GM19397 (cell line): Measurements from ENCODE around the gene PLCD3.

Source experiments
- ATAC-seq: cut with Tn5 transposase; IDR thresholded peaks from one replicate; pipeline ENCODE4 v1.9.1; 2021; ENCODE audit warnings: mild to moderate bottlenecking, moderate library complexity; ENCODE audit not compliant: unreplicated experiment

PLCD3 gene

DNA sequence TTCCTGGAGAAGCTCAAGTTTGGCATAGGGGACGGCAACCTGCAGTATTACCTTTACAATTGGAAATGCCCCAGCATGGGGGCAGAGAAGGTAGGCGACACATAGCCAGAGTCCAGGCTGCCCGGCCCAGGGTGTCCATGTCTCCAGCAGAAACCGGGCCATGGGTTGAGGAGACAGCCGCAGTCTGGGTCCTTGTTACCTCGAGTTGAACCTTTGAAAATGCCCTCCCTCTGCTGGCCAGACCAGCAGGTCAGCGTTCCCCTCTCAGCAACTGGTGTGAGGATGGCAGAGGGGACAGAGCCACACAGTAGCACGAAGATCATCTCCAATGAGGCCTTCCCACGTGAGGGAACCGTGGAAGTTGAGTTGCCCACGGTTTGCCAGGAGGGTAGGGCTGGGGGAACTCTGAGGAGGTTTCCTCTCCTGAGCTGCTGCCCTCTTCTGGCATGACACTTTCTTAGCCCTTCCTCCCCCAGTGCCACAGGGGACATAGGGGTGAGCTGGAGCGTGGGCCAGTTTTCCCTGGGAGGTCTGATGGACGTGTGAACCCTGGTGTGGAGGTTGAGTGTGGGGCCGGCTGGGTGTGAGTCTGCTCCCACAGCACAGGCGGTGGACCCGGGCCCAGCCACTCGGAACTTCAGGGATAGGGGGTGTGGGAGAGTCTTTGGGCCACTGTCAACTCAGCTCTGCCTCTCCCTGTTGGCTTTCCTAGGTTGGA lies 27.2 kb downstream of the PLCD3 start:
- ATAC-seq, result no peak

DNA sequence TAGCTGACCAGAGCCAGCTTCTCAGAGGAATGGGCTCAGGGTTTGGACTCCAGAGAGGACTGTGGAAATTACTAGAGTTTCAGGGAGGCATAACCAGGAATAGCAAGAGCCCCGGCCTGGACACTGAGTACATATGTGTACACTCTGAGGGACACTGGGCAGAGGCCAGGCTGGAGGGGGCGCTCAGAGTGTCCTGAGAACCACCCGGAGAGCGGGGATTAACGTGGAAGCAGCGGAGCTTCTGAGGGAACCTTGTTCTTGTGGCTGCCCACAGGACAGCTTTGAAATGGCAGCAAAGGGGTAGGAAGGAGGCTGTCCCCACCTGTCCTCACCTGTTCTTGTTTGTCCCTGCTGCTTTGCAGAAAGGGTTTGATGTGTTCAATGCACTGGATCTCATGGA lies 27.8 kb downstream of the PLCD3 start:
- no peak for ATAC-seq

DNA sequence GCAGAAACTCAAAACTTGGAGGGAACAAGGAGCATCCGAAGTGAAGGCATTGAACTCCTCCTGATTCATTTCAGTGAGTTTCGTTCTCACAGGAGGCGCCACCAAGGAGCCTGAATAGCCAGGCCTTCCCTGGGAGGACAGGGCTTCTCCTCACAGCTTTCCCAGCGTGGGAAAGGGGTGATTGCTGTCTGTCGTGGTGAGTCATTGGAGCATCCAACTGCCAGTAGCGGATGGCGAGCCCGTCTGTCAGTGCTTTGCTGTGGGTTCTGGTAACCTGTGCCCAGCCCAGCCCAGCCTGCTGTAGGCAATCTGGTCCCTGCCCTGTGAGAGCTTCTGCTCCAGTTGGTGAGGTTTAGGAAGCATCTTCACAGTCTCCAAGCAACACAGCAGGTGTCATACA lies 28.3 kb downstream of the PLCD3 start:
- ATAC-seq, result no peak

DNA sequence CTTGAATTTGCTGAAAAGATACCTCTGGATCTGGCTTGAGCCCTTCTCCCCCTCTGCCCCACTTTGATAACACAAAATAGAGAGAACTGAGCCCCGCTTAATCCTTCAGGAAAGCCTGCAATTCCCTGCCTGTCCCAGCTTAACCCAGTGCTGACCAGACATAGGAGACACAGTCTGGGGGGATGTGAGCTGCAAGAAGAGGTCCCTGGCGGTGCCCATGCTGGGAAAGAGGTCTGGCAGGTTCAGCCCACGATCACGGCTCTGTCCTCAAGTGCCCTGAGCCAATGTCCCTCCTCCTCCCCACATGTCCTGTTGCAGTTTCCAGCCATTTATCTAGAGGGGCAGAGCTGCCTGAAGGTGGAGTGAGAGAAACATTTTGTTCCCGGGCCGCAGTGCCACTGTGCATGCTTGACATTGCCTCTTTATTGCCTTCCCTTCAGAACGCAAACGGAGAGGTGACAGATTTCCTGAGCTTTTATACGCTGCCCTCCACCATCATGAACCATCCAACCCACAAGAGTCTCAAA lies 29.0 kb downstream of the PLCD3 start:
- ATAC-seq, result no peak

DNA sequence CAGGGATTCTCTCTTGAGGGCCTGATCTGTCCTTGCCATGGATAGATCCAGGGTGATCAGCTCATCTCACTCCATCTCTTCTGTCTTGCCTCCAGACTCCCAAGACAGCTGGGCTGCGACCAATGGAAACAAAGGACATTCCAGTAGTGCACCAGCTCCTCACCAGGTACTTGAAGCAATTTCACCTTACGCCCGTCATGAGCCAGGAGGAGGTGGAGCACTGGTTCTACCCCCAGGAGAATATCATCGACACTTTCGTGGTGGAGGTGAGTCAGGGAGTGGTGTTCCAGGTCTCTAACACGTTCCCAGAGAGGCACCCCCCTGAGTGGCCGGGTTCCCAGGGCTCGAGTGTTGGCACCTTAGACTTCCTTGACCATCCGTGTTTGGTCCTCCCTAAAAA lies 29.5 kb downstream of the PLCD3 start:
- no peak for ATAC-seq

DNA sequence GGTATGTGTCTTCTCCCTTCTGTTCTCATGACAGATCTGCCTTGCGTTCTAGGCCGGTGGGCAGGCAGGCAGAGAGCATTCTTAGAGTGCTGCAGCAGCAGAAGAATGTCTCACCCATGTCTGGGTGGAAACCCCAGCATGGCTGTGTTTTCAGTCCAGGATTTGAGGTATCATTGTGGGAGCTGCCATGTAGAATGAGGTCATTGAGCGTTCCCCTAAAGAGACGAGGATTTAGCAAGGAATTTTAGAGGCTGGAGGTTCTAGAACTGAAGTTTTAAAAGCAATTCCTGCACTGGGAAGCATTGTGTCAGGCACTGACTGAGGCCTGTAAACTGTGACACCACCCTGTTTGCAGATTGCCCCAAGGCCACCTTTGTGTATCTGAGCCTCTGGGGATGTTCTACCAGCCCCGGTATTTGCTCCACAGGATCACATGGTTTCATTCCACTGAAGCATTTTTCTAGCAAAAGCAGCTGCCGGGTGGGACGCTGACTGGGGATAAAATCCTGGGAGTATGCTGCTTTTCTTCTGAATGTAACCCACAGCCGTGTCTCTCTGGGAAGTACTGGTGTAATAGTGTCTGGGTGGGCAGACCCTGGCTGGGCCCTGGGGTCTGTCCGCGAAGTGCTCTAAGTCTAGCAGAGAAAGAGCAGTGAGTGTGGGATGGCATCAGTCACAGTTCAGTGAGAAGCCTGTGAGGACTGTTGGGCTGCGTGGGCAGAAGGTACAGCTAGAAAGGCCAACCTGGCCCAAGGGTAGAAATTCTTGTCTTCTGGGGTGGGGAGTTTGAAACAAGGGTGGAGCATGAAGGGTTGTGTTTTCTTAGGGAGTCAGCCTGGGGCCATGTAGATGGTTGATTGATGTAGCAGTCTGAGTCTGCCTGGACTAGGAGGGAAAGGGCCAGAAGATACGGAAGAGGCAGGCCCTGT lies 30.2 kb downstream of the PLCD3 start:
- no peak for ATAC-seq

DNA sequence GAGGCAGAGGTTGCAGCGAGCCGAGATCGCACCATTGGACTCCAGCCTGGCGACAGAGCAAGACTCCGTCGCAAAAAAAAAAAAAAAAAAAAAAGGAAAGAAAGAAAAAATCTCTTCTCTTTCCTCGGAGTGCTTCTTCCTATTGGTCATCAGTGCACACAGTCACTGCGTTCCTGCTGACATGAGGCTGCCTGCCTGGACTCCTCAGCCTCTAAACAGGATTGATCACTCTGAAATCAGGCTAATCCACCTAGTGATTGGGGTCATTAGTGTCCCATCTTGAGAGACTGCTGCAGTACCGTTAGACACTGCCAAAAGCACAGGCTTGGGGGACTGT lies 30.8 kb downstream of the PLCD3 start:
- no peak for ATAC-seq

DNA sequence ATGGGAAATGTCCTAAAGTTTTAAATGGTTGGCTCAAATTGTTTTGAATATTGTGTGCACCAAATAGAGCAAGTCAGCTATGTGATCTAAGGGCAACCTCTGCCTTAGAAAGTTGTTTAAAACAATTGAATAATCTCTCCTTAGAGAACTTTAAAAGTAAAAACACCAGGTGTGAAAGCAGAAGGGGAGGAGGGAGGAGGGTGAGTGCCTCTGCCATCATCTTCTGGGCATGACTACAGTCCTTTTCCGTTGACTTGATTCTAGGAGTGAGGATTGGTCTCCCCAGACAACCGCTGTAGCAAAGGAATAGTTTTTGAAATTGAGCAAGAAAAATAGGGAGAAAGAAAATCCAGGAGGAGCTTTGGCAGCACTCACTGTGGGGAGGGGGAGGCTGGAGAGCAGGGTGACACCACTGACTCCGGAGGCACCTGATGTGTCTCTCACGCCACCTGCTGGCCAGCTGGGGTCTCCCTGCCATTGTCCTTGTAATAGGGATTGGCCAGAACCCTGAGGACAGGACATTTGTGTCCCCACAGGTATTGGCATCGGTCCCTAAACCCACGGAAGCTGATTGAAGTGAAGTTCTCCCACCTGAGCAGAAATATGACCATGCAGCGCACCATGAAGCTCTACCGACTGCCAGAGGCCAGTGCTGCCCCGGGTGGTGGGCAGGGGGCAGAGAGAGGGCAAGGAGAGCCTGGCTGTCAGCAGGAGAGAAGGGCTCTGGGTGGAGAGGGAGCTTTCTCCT lies 33.3 kb downstream of the PLCD3 start:
- ATAC-seq, result no peak

DNA sequence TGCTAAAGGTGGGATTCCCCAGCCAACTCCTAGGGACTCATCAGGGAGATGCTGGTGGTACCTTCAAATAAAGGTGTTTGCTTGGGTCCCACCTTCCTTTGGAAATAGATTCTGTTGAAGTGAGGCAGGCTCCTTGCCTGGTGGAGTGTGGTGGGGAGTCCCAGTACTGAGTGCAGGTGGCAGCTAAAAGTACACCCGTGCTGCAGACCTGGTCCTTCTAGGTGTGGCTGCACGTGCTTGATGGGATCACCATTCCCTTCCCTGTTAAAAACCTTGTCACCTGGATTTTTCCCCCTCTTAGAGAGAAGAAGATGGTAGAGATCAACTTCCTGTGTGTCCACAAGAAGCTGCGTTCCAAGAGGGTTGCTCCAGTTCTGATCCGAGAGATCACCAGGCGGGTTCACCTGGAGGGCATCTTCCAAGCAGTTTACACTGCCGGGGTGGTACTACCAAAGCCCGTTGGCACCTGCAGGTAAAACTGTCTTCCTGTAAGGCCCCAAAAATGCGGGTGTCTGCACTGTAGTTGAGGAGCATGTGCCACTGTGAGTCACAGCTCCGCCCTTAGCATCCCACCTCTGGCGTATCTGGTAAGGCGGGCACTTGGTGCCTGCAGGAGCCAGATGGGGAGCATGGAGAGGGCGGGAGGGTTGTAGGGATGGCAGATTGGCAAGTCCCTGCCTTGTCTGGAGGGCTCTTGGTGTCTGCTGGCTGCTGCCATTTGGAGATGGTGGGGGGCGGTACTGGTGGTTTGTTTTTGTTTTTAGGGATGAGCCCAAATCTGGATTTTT lies 34.0 kb downstream of the PLCD3 start:
- ATAC-seq, result no peak

DNA sequence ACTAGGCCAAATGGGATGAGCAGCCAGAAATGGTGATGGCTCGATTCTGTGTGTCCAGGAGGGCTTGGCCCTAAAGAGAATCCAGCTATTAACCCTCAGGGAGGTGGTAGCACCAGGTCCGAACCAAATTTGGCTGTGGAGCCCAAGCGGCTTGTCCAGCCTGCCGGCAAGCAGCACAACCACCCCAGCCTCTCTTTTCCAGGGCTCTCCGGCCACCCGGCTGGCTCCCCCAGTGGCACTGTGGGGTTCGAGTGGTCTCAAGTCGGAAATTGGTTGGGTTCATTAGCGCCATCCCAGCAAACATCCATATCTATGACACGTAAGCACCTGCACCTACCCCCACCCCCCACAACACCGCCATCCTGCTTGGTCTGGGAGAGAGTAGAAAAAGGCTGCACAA lies 35.4 kb downstream of the PLCD3 start:
- ATAC-seq, result no peak

DNA sequence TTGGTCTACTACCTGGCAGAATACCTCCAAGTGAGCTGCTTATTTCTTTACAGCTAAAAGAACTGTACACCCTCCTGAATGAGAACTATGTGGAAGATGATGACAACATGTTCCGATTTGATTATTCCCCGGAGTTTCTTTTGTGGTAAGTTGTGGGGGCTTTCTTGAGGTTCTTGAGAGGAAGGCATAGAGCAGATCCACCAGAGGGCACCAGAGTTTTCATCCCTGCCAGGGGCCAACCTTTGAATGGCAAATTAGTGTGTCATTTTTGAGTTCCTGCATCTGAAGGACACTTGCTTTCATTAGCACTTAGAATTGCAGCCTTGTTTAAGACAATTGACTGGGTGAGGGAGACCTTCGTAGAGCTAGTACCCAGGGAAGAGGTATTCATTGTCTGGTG lies 36.2 kb downstream of the PLCD3 start:
- no peak for ATAC-seq

DNA sequence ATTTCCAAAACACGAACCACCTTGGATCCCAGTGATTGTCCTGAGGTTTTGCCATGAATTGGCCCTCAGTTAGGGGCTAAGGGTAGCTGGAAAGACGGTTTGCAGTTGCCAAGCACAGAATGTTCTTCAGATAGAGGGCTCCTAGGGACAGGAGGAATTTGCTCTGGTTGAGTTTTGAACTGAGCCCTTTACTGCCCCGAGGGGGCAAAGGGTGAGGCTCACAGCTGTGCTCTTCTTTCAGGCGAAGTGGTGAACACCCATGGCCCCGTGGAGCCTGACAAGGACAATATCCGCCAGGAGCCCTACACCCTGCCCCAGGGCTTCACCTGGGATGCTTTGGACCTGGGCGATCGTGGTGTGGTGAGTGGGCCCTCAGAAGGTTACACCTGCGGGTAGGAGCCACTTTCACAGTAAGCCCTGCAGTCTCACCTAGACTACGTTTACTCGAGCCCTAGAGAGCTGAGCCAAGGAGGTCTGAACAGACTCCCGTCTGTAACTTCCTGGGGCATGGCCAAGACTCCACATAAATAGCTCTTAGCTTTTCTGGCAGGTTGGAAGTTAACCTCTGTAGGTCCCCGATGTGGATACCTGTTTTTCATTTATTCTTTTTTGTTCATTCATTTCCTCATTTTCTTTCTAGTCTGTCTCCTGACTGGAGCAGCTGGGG lies 38.7 kb downstream of the PLCD3 start:
- ATAC-seq, result no peak

DNA sequence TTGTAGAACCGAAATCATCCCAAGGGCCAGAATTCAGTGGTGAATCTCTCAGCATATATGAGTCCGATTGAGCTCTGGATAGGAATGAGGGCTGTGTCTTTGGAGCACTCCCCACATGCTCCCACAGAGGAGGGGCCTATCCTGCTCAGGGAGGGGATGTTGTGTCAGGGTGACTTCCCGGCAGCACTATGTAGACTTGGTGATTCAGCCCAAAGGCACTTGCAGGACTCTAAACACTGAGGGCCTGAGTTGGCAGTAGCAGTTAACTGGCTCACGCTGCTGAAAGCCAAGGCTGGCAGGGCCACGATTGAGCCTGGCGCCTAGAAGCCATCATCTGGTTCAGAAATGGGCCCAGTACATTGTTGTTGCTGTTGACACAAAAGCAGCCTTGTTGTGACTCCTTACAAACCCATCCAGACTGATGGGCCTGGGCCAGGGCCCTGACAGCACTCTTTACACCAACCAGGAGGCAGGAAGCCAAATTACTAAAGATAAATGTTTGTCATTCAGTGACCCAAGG lies 39.3 kb downstream of the PLCD3 start:
- no peak for ATAC-seq

DNA sequence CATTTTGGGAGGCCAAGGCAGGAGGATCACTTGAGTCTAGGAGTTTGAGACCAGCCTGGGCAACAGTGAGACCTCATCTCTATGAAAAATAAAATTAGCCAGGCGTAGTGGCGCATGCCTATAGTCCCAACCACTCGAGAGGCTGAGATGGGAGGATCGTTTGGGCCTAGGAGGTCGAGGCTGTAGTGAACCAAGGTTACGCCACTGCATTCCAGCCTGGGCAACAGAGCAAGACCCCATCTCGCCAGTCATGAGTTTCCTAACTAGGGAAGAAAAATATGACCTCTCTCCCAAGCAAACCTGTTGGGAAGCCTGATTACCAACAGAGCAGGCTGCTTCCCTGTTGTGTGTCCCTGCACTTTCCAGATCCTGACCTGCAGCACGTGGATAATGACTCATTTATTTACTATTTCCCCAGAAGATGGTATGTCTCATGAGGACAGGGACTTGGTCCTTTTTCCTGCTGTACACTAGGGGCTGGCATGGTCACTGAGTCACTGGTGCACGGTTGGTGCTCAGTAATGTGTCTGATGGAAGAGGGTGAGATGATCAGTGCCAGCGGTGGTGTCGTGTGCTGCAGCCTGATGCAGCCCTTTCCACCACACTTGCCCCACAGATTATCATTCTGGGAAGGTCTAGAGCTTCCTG lies 40.4 kb downstream of the PLCD3 start:
- ATAC-seq, result no peak

DNA sequence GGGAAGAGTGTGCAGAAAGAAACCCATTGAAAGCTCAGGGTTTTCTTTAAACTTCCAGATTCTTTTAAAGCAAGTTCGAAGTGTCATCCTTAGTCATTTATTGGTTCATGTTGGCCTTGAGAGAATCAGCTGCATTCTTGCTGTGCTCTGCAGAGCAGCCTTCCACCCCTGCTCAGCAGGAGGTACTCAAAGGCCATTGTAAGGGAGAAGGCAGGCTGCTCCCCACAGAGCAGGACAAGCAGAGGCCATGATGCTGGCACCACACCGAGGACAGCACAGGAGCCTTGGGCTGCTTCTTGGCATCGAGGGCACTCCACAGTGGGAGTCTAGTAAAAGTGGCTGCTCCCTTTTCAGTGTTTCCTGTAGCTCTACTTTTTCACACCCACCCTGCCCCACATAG lies 41.6 kb downstream of the PLCD3 start:
- ATAC-seq, result no peak

DNA sequence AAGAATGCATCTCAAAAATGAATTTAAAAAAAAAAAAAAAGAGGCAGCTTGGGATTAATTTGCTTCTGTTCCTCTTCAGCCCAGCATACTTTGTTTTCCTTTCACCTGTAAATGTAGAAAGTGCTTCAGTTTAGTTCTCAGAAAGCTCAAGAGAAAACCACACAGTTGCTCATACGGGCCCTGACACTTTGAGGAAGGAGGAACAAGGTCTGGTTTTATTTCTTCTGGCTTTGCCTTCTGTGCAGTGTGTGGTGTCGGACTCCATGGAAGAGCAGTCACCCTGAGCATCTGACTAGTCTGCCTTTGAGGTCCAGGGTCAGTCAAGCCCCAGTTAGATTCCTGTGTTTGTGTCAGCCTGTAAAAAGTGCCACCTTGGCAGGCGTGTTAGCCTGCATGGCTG lies 43.6 kb downstream of the PLCD3 start:
- no peak for ATAC-seq

DNA sequence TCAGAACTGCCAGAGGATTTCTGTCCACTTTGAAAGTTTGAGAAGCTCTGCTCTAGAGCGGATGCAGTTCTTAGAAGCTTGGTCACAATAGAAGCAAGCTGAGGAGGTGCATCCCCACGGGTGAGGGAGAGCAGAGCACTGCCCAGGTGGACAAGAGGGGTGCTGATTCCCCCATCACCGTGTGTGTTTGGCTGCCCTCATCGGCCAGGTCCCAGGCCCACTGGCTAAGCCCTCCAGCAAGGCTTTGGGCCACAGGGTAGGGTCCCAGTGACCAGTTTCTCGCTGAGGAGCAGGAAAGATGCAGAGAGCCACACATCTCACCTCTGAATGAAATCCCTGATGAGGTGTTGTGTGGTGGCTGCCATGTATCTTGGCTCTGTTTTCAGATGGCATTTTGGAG lies 44.3 kb downstream of the PLCD3 start:
- no peak for ATAC-seq

DNA sequence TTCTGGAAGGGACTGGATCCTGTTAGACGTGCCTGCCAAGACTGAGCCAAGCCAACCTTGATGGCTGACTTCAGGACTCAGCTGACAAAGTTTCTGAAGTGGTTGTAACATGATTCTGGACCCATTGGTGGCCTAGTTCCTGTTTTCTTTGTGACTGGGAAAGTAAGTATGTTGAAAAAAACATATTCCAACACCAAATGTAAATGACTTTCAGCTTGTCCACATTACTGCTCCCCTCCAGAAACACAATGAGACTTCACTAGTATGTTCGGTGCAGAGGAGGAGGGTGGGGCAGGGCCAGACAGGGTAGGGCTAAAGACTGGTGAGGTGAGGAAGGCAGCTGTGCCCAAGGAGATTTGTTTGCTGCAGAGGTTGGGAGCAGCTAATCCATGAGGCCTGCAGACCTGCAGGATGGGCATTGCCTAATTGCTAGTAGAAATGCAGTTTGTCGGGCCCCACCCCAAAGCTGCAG lies 44.8 kb downstream of the PLCD3 start:
- ATAC-seq, result no peak

DNA sequence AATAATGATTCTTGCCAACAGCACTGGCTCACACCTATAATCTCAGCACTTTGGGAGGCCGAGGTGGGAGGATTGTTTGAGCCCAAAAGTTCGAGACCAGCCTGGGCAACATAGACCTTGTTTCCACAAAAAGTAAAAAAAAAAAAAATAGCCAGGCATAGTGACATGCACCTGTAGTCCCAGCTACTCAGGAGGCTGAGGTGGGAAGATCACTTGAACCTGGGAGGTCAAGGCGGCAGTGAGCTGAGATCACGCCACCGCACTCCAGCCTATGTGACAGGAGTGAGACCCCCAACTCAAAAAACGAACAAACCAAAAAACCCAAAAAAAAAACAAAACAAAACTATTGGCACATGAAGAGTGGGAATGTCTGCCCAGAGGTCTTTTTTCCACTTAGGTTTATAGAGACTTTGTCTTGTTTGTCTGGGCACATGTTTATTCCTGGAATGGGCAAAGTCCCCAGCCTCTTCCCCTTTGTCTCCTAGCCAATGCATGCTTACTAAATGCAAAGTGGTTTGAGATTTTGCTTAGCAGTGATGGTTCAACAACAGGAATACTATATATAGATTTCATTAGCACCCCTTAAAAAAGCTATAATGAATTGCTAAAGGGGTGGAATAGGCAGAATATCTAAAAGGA lies 45.3 kb downstream of the PLCD3 start:
- ATAC-seq, result no peak
